SH-SY5Y (cell line): ENCODE measurements around the gene PIK3R1.

Experiments
- GATA2 ChIP-seq: IDR thresholded peaks from 2 replicates; pipeline ENCODE4 v1.6.1; 2011; ENCODE audit warnings: mild to moderate bottlenecking, low read depth, low read length
- GATA3 ChIP-seq: IDR thresholded peaks from 2 replicates; pipeline ENCODE4 v1.6.1; 2011; ENCODE audit warnings: low read depth, mild to moderate bottlenecking, low read length, moderate library complexity

DNA sequence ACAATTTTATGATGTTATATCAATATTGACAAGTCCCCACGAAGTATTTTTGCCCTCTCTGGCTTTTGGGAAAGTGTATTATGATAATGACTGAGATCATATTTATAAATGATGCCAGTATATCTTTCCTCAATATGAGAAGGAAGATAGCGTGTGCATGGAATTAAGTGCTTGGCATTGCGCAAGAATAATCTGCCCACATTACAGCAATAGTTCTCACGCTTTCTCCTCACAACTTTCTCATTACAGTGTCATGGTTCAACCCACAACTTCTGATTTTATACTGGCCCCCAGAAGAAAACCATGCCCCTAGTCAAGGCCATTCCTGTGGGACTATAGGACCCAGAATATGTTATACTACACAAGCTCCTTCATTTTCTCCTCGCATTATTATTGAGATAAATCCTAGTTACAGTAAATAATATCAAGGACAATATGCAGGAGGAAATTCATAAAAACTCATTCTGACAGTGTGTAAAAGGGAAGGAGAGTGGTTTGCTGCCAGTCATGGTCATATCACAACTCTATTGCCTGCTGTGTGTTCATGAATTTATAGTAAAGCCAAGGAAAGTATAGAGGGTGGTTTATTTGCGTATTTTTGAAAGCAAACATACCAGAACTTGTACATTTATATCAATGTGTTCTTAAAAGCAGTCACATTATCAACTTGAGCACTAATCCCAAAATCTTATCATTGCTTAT, 114.1 kb downstream of the PIK3R1 start:
- TF ChIP-seq GATA2, result no peak
- TF ChIP-seq GATA3, result no peak
